ENCODE measurements around the gene SLC6A8.

The SLC6A8 gene

GRCh38 chrX:153733651-153734240 lies 46.0 kb downstream of the SLC6A8 start:
- Histone ChIP-seq H3K56ac (ENCODE audit: low read length) (no peak overlapping the region), H3K23ac (ENCODE audit: low read length) (no peak overlapping the region), H3K4me3 (ENCODE audit: low read length) (no peak overlapping the region), H2BK120ac (ENCODE audit: low read depth, low read length) (no peak overlapping the region), H3K4ac (ENCODE audit: low read depth, low read length) (no peak overlapping the region), H3K36me3 (ENCODE audit: control insufficient read depth, insufficient read depth, low read length) (no peaks in the 10 kb centered on the region), H3K4me1 (ENCODE audit: control insufficient read depth, low read depth, low read length) (peaks cover 3% of the 10 kb centered on the region), H3K27ac (ENCODE audit: low read depth, low read length) (no peak overlapping the region), H4K8ac (ENCODE audit: low read depth, low read length) (no peak overlapping the region), H2AK5ac (ENCODE audit: low read length) (no peak overlapping the region), H4K5ac (ENCODE audit: low read length) (no peak overlapping the region), H3K18ac (ENCODE audit: low read length) (no peak overlapping the region), H3K79me1 (ENCODE audit: low read length) (no peaks in the 10 kb centered on the region), H2BK15ac (replicated peaks; ENCODE audit: low read depth) (no peak overlapping the region), H3K9ac (ENCODE audit: low read length) (no peak overlapping the region), H3K4me2 (ENCODE audit: low read length) (no peak overlapping the region), H3K27me3 (ENCODE audit: insufficient read depth, low read length, poor library complexity) (no peaks in the 10 kb centered on the region), H3K79me2 (ENCODE audit: control insufficient read depth, insufficient read depth, low read length) (no peaks in the 10 kb centered on the region), H2BK5ac (ENCODE audit: low read length) (no peak overlapping the region)
- no peak for DNase-seq
- no CpG with 5 or more reads among the region's 15 CpGs for WGBS (ENCODE audit: extremely low coverage, insufficient coverage, low lambda C conversion rate)

GRCh38 chrX:153734871-153735270 lies 47.1 kb downstream of the SLC6A8 start:
- H3K4me3 ChIP-seq (ENCODE audit: low read length): no peak overlapping the region

GRCh38 chrX:153735274-153735673 lies 47.5 kb downstream of the SLC6A8 start:
- Histone ChIP-seq H3K36me3 (ENCODE audit: control insufficient read depth, insufficient read depth, low read length) (no peaks in the 10 kb centered on the region), H3K4me3 (ENCODE audit: low read length) (no peak overlapping the region), H3K79me2 (ENCODE audit: control insufficient read depth, insufficient read depth, low read length) (no peaks in the 10 kb centered on the region), H3K18ac (ENCODE audit: low read length) (no peak overlapping the region), H3K56ac (ENCODE audit: low read length) (peak overlapping the region; percentile 34), H3K4ac (ENCODE audit: low read depth, low read length) (no peak overlapping the region), H3K9ac (ENCODE audit: low read length) (no peak overlapping the region), H4K5ac (ENCODE audit: low read length) (no peak overlapping the region), H3K79me1 (ENCODE audit: low read length) (no peaks in the 10 kb centered on the region), H2BK5ac (ENCODE audit: low read length) (no peak overlapping the region), H2BK15ac (replicated peaks; ENCODE audit: low read depth) (no peak overlapping the region), H2BK120ac (ENCODE audit: low read depth, low read length) (no peak overlapping the region), H4K8ac (ENCODE audit: low read depth, low read length) (no peak overlapping the region), H3K23ac (ENCODE audit: low read length) (no peak overlapping the region), H3K4me1 (ENCODE audit: control insufficient read depth, low read depth, low read length) (peaks cover 3% of the 10 kb centered on the region), H3K27ac (ENCODE audit: low read depth, low read length) (no peak overlapping the region), H3K4me2 (ENCODE audit: low read length) (no peak overlapping the region), H2AK5ac (ENCODE audit: low read length) (no peak overlapping the region), H3K27me3 (ENCODE audit: insufficient read depth, low read length, poor library complexity) (no peaks in the 10 kb centered on the region)
- WGBS (ENCODE audit: extremely low coverage, insufficient coverage, low lambda C conversion rate): no CpG with 5 or more reads among the region's 9 CpGs
- DNase-seq: peak; percentile 81

More at GRCh38 chrX:153734871-153735270, 47.1 kb downstream of the SLC6A8 start:
- Histone ChIP-seq H3K4me1 (ENCODE audit: control insufficient read depth, low read depth, low read length) (peaks cover 3% of the 10 kb centered on the region), H3K56ac (ENCODE audit: low read length) (no peak overlapping the region), H2AK5ac (ENCODE audit: low read length) (no peak overlapping the region), H3K23ac (ENCODE audit: low read length) (no peak overlapping the region), H3K4ac (ENCODE audit: low read depth, low read length) (no peak overlapping the region), H3K79me1 (ENCODE audit: low read length) (no peaks in the 10 kb centered on the region), H2BK120ac (ENCODE audit: low read depth, low read length) (no peak overlapping the region), H2BK5ac (ENCODE audit: low read length) (no peak overlapping the region), H3K18ac (ENCODE audit: low read length) (no peak overlapping the region), H3K27ac (ENCODE audit: low read depth, low read length) (no peak overlapping the region), H2BK15ac (replicated peaks; ENCODE audit: low read depth) (no peak overlapping the region), H3K36me3 (ENCODE audit: control insufficient read depth, insufficient read depth, low read length) (no peaks in the 10 kb centered on the region), H3K79me2 (ENCODE audit: control insufficient read depth, insufficient read depth, low read length) (no peaks in the 10 kb centered on the region), H4K8ac (ENCODE audit: low read depth, low read length) (no peak overlapping the region), H3K9ac (ENCODE audit: low read length) (no peak overlapping the region), H3K27me3 (ENCODE audit: insufficient read depth, low read length, poor library complexity) (no peaks in the 10 kb centered on the region), H4K5ac (ENCODE audit: low read length) (no peak overlapping the region), H3K4me2 (ENCODE audit: low read length) (no peak overlapping the region)
- no CpG with 5 or more reads among the region's 2 CpGs for WGBS (ENCODE audit: extremely low coverage, insufficient coverage, low lambda C conversion rate)
- no peak for DNase-seq

GRCh38 chrX:153736071-153736820 lies 48.5 kb downstream of the SLC6A8 start:
- Histone ChIP-seq H3K79me1 (ENCODE audit: low read length) (no peaks in the 10 kb centered on the region), H2AK5ac (ENCODE audit: low read length) (no peak overlapping the region), H3K27ac (ENCODE audit: low read depth, low read length) (no peak overlapping the region), H2BK15ac (replicated peaks; ENCODE audit: low read depth) (no peak overlapping the region), H3K4ac (ENCODE audit: low read depth, low read length) (no peak overlapping the region), H2BK5ac (ENCODE audit: low read length) (no peak overlapping the region), H3K4me3 (ENCODE audit: low read length) (no peak overlapping the region), H4K8ac (ENCODE audit: low read depth, low read length) (no peak overlapping the region), H2BK120ac (ENCODE audit: low read depth, low read length) (no peak overlapping the region), H3K23ac (ENCODE audit: low read length) (no peak overlapping the region), H3K36me3 (ENCODE audit: control insufficient read depth, insufficient read depth, low read length) (no peaks in the 10 kb centered on the region), H3K18ac (ENCODE audit: low read length) (peak overlapping the region; percentile 29), H3K4me1 (ENCODE audit: control insufficient read depth, low read depth, low read length) (peaks cover 3% of the 10 kb centered on the region), H3K79me2 (ENCODE audit: control insufficient read depth, insufficient read depth, low read length) (no peaks in the 10 kb centered on the region), H4K5ac (ENCODE audit: low read length) (no peak overlapping the region), H3K27me3 (ENCODE audit: insufficient read depth, low read length, poor library complexity) (no peaks in the 10 kb centered on the region), H3K9ac (ENCODE audit: low read length) (no peak overlapping the region), H3K56ac (ENCODE audit: low read length) (no peak overlapping the region), H3K4me2 (ENCODE audit: low read length) (no peak overlapping the region)
- no CpG with 5 or more reads among the region's 30 CpGs for WGBS (ENCODE audit: extremely low coverage, insufficient coverage, low lambda C conversion rate)
- DNase-seq: no peak

GRCh38 chrX:153736871-153737441 lies 49.2 kb downstream of the SLC6A8 start:
- Histone ChIP-seq H3K18ac (ENCODE audit: low read length) (no peak overlapping the region), H2BK15ac (replicated peaks; ENCODE audit: low read depth) (no peak overlapping the region), H3K36me3 (ENCODE audit: control insufficient read depth, insufficient read depth, low read length) (no peaks in the 10 kb centered on the region), H3K79me1 (ENCODE audit: low read length) (no peaks in the 10 kb centered on the region), H3K27me3 (ENCODE audit: insufficient read depth, low read length, poor library complexity) (no peaks in the 10 kb centered on the region), H2AK5ac (ENCODE audit: low read length) (no peak overlapping the region), H4K5ac (ENCODE audit: low read length) (no peak overlapping the region), H2BK120ac (ENCODE audit: low read depth, low read length) (no peak overlapping the region), H3K79me2 (ENCODE audit: control insufficient read depth, insufficient read depth, low read length) (no peaks in the 10 kb centered on the region), H4K8ac (ENCODE audit: low read depth, low read length) (no peak overlapping the region), H3K4me3 (ENCODE audit: low read length) (no peak overlapping the region), H3K9ac (ENCODE audit: low read length) (no peak overlapping the region), H3K56ac (ENCODE audit: low read length) (no peak overlapping the region), H2BK5ac (ENCODE audit: low read length) (no peak overlapping the region), H3K27ac (ENCODE audit: low read depth, low read length) (no peak overlapping the region), H3K23ac (ENCODE audit: low read length) (no peak overlapping the region), H3K4me2 (ENCODE audit: low read length) (no peak overlapping the region), H3K4ac (ENCODE audit: low read depth, low read length) (no peak overlapping the region), H3K4me1 (ENCODE audit: control insufficient read depth, low read depth, low read length) (peaks cover 3% of the 10 kb centered on the region)
- no peak for DNase-seq
- no CpG with 5 or more reads among the region's 15 CpGs for WGBS (ENCODE audit: extremely low coverage, insufficient coverage, low lambda C conversion rate)
